Stimulated activated CD4-positive, alpha-beta T cell treated with anti-CD3 and anti-CD28 coated beads, TNF-alpha, amount 100 ng/mL, for 24 hours (primary cell): Measurements from ENCODE around the gene HERC4.

ENCODE experiments used
- DNase-seq, 3 experiments: peaks; one replicate each; pipeline ENCODE4 v3.0.0-alpha.2; 2020; ENCODE audit warnings: low read depth in 3 of 3

The HERC4 gene

DNA sequence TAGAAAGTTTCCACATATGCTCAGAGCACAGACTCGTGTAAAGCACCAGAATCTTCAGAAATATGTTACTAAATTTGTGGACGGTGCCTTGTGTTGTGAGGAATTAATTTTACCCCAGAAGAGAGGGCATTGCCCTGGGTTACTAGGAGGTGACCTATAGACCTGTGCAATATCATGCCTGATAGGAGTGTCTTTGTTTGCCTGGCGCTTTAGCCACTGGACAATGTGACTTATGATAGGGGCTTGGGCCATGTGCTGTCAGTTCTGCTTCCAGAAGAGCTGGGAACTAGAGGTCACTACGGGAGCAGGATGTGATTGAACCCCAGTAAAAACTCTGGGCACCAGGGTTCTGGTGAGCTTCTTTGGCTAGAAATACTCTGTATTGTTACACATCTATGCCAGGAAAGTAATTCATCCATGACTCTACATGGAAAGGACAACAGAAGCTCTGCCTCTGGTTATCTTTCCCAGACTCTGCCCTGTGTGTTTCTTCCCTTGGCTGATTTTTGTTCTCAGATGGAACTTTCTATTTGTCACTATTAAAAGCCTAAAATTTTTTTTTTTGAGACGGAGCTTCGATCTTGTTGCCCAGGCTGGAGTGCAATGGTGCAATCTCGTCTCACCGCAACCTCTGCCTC, 115.1 kb downstream of the HERC4 start:
- DNase-seq: no peak

GRCh38 chr10:67955614-67956013, 119.5 kb downstream of the HERC4 start:
- DNase-seq: no peak

GRCh38 chr10:67943917-67944316, 131.2 kb downstream of the HERC4 start:
- DNase-seq: no peak

- DNase-seq: no peak
Observed at GRCh38 chr10:67936416-67936815, 138.7 kb downstream of the HERC4 start.

GRCh38 chr10:67935223-67935622, 139.9 kb downstream of the HERC4 start:
- DNase-seq: no peak

- DNase-seq: no peak
Observed at GRCh38 chr10:67934336-67934735, 140.7 kb downstream of the HERC4 start.

DNA sequence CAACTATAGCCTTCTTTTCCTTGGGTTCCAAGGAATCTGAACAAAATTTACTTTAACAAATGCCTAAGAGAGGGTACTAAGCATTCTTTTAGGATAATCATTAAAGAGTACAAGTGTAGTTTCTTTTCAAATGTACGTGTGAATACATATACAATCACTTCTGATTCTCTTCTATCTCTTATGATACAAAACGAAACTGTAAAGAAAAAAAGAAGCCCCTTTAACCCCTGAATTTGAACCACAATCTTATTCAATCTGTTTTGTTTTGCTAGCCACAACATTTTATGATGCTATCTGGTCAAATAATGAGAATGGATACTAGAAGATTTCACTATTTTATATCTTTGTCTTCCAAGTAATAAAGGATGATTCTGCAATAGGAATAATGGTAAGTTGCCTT, 141.9 kb downstream of the HERC4 start:
- DNase-seq: no peak

DNA sequence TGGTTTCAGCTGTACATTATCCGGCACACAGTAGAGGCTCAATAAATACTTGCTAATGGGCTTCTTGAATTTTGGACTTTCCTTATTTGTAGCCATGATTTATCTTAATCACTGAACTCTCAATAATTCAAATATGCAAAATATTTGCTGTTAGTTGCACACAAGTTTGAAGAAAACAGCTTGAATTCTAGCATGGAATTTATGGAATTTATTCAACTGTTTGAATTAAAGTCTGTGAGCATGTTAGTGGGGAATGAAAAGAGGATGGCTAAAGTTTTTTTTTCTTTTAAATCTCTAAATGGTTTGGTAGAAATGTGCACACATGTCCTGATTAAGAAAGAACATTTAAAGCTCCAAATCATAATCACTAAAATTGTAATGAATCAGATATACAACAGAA, 148.1 kb downstream of the HERC4 start:
- no peak for DNase-seq

DNA sequence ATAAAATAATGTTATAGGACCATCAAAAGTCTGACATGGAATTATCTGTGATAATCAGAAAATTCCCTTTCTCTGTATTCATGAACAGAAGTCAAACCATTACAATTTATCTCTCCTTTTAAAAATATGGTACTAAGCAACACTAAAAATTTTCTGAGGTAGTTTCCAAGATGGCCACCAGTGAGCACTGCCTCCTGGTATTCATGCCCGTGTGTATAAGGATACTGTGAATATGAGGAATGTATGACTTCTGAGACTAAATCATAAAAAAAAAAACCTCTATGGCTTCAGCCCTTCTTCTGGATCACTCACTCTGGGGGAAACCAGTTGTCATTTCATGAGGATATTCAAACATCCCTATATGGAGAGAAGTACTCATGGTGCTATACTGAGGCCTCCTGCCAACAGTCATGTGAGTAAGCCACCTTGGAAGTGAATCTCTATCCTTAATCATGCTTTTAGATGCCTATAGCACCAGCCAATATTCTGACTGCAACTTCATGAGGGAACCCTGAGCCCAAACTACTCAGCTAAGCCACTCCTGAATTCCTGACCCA, 149.6 kb downstream of the HERC4 start:
- DNase-seq: no peak

- DNase-seq: no peak
Observed at GRCh38 chr10:67924136-67924535, 150.9 kb downstream of the HERC4 start.

DNA sequence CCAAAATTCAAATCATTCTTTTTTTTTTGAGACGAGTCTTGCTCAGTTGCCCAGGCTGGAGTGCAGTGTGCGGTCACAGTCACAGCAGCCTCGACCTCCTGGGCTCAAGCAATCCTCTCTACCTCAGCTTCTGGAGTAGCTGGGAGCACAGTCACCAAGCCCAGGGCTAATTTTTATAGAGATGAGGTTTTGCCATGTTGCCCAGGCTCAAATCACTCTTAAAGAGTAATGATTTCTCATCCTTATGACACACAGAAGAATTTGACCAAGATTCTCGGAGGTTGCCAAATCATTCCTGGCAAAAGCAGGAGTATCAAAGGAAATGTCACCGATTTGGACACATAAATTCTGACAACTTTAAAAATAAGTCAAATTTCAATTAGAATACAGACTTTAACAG, 151.5 kb downstream of the HERC4 start:
- no peak for DNase-seq

- no peak for DNase-seq
Observed at GRCh38 chr10:67921065-67921464, 154.0 kb downstream of the HERC4 start.

DNA sequence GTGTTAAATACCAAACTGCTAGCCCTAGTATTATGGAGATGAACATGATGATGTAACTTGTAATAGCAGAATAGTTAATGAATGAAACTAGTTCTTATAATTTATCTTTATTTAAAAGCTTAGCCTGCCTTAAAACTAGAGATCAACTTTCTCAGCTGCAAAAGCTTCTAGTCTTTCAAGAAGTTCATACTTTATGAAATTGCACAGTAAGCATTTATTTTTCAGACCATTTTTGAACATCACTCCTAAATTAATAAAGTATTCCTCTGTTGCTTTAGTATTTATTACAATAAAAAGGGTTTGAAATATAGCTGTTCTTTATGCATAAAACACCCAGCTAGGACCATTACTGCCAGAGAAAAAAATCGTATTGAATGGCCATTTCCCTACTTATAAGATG, 157.4 kb downstream of the HERC4 start:
- no peak for DNase-seq

GRCh38 chr10:67917169-67917568, 157.9 kb downstream of the HERC4 start:
- DNase-seq: no peak

GRCh38 chr10:67914777-67915340, 160.2 kb downstream of the HERC4 start:
- DNase-seq: no peak

GRCh38 chr10:67912331-67912946, 162.6 kb downstream of the HERC4 start:
- no peak for DNase-seq

GRCh38 chr10:67903581-67903980, 171.5 kb downstream of the HERC4 start:
- DNase-seq: no peak

GRCh38 chr10:67893637-67894036, 181.4 kb downstream of the HERC4 start:
- DNase-seq: no peak

GRCh38 chr10:67884842-67885670, 190.0 kb downstream of the HERC4 start:
- DNase-seq: peak; percentile 52 to 76 (median 54)

- peak; percentile 78 to 90 (median 78) for DNase-seq
Observed at GRCh38 chr10:67884313-67884841, 190.7 kb downstream of the HERC4 start, which contains the start of gene SIRT1. TSS of gene SIRT1 (plus strand) at chr10:67884656. CDS start at chr10:67884722, 66 bp downstream.

DNA sequence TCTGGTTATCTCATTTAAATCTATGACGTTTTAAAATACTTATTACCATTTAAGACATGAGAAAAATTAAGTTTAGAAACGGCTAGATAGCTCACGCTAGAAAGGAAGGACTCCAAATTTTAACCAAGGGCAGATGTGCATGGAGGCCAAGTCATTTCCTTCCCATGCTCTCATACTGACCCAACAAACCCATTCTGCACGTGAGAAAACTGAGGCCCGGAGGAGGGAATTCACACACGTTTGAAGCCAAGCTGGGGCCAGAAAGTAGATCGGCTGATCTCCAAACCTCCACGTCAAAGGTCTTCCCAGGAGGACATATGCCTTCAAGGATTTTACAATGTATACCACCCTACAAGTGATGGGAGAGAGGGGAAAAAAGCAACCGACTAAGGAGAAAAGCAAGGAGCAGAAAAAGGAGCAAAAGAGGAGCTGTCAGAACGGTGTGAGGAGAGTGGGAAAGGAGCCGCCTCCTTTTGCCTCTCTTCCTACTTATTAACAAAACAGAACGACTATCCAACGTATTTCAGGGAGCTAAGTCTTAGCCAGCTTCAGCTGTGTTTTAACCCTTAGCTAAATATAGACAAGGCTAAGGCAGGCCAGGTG, 191.3 kb downstream of the HERC4 start:
- DNase-seq: no peak
